Heart left ventricle (tissue), 13 donors: ENCODE data around the gene PCNP.

Experiments
- CTCF ChIP-seq, 12 donors: fragments of 200-600 bp; sonication (generic) in 4 of 12; IDR thresholded peaks; one replicate each; pipeline versions ENCODE4 v1.5.0 to v1.8.0; 2018 to 2022; ENCODE audit warnings: antibody characterized with exemption in 12 of 12, mild to moderate bottlenecking in 5 of 12
- POLR2A ChIP-seq, 2 donors: fragments of 450-650 bp; IDR thresholded peaks; one replicate each; pipeline ENCODE4 v1.6.1; 2017; ENCODE audit warnings: antibody characterized with exemption in 2 of 2, mild to moderate bottlenecking in 2 of 2, moderate library complexity in 2 of 2
- donor health status: ischemic (EF 13 %, LVEDD 7.1; RV severe dilation, severe dysfunction).
- donor health status: DM: no; HTN: yes; CAD: no.
- donor health status: DM: no; HTN: no; CAD: no.
- donor health status: ischemic (EF 25% LVEDD 6.9; RV normal size, moderate dysfunction).
- donor health status: ischemic (EF 25% LVEDD 5.7; RV mildly dilated, moderate dysfunction).
- donor health status: ischemic (EF 35%, LVEDD 5.7; RV mildly dilated, moderate dysfunction).
- donor health status: nonischemic (EF 11% LVEDD 7.7; RV severe dilation, severe dysfunction).
- donor health status: DM: yes; HTN: yes; CAD: no.
- donor health status: PGD.
- donor health status: ischemic (EF 29% LVEDD 5.4; RV normal size, mild dysfunction).
- donor health status: nonischemic (EF 23%, LVEDD 6.1; RV moderate dilation, normal function).

GRCh38 chr3:101635954-101636798, 62.2 kb downstream of the PCNP start:
- TF ChIP-seq CTCF (IDR thresholded peaks at IDR 0.05) = peak; percentile 33 to 70 (median 60)
- TF ChIP-seq POLR2A (IDR thresholded peaks at IDR 0.05) = no peak
